Muscle of back (tissue), 13 donors: ENCODE data around the gene LRRC34. TPM values are rescaled to one million over a fixed set of nuclear protein-coding genes. Genes with fewer than 3 reads are reported as not detected.

Experiments used
- DNase-seq, 3 donors: peaks; one replicate each; pipeline versions ENCODE4 v3.0.0 to v3.0.0-alpha.2; 2013
- long read RNA-seq, 9 donors: transcript quantifications; one replicate each; lab custom pipeline, GENCODE V29; 2026
- polyA plus RNA-seq, 10 donors: library from polyadenylated mRNA; unstranded; fragments of 120-200 nt; gene quantifications; one replicate each; pipeline ENCODE4 v1.2.1, GENCODE V29; 2013; ENCODE audit not compliant: insufficient read length in 10 of 10

Gene LRRC34, protein sequence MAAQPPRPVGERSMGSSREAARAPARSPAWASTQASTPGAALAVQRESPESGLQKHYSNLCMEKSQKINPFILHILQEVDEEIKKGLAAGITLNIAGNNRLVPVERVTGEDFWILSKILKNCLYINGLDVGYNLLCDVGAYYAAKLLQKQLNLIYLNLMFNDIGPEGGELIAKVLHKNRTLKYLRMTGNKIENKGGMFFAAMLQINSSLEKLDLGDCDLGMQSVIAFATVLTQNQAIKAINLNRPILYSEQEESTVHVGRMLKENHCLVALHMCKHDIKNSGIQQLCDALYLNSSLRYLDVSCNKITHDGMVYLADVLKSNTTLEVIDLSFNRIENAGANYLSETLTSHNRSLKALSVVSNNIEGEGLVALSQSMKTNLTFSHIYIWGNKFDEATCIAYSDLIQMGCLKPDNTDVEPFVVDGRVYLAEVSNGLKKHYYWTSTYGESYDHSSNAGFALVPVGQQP
- 10 to 100 TPM in 1 of 10 donors, 1 to 10 TPM in 9; 3.2 to 10.6 (median 4.3) TPM for polyA plus RNA-seq
- long read RNA-seq, donor 1 = 0 reads
- long read RNA-seq, donor 2 = 0 reads
- long read RNA-seq, donor 3 = 0 reads
- long read RNA-seq, donor 4, partial matches to known transcripts = 0 of 2 reads
- long read RNA-seq, donor 4, other reads (novel, unspliced or antisense) = 0 of 2 reads
- long read RNA-seq, donor 5, partial matches to known transcripts = 0 of 1 reads
- long read RNA-seq, donor 5, other reads (novel, unspliced or antisense) = 0 of 1 reads
- long read RNA-seq, donor 6, partial matches to known transcripts = 0 of 1 reads
- long read RNA-seq, donor 6, other reads (novel, unspliced or antisense) = 0 of 1 reads
- long read RNA-seq, donor 7 = 0 reads
- long read RNA-seq, donor 8 = 0 reads
- long read RNA-seq, donor 9 = 0 reads

DNA sequence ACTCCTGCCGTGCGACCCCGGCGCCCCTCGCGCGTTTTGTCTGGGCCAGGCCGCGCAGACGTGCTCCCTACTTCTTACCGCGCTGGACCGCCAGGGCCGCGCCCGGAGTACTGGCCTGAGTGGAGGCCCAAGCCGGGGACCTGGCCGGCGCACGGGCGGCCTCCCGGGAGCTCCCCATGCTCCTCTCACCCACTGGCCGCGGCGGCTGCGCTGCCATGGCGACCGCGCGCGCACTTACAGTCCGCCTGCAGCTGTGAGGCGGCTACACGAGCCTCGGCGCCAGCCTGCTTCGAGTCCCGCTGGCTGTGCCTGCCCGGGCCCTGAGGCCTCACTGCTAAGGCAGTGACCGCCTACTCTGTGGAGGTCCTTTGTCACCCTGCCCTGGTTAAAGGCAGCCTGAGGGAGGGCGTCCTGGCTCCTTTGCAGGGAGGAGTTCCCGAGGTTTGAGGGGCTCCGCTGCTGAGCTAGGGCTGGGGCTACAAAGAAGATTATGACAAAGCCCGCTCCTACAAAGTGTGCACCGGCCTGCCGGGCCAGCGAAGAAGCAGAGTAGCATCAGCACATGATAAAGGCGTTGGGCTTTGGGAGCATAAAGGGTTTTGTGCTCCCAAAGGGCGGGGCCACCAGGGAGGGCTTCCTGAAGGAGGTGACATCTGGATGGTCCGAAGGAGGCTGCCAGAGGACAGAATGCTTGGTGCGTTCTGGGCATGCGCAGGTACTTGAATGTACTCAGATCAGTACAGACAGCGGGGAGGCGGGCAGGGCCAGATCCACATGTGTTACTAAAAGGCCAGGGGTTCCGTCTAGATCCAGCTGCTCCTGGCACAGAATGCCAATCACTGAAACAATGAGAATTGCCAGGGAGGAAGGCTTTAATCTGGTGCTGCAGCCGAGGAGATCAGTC lies at the start of gene LRRC34, which contains the start of gene LRRIQ4:
LRRC34 (minus strand) TSS at position 573 of the 904 bp plus-strand sequence; CDS start at position 217, 356 bp downstream.
LRRIQ4 (plus strand) TSS at position 539 of the 904 bp plus-strand sequence. CDS start 9,052 bp downstream, outside the sequence.
- peak; percentile 68 to 93 (median 71) for DNase-seq

DNA sequence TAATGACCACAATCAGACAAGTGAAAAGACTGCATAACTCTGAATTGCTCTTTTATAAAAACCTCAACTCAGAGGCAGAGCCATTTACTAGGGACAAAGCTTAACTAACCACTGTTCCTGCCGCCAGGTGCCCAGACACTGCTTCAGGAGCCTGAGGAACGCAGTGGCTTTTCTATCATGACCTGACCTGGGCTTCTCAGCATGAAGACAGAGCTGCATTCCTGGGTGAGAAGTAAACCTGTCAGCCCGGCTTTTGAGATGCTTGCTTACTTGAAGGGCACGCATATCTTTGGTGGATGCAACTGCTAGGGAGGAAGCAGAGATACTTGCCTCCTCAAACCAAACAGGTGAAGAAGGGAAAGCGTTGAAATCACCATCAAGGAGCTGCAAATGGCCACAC lies 49.2 kb upstream of the LRRC34 start:
- no peak for DNase-seq

DNA sequence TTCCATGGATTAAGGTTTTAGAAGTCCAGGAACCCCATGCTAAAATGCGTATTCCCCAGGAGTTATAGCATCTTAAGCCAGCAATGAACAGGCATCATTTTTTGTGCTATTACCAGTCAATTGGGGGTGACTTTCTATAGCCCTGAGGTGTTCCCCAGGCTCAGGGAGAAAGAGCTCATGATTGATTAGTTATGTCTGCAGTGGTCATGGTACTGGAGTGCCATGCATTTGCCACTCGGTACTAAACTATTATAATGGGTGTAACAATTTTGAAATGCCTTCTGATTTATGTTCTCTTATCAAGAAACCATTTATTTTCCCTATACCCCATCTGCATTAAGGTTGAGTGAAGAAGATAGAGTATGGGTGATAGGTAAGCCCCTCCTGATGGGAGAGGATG lies 45.1 kb upstream of the LRRC34 start:
- no peak for DNase-seq

DNA sequence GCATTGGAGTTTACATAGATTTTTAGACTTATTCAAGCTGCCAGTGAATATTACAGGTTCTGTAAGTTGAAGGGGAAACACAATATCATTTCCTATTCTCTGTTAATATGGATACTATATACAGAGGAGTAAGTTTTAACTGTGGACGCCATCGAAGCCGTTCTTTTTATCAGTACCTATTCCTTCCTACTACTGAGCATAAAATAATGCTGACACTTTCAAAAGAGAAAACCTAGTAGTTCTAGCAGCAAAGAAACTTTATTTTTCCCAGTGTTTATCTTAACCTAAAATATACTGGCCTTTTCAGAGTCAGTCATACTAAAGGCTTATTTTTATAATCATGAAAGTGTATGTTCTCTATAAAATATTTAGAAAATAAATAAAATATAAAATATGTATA lies 42.8 kb upstream of the LRRC34 start:
- no peak for DNase-seq

DNA sequence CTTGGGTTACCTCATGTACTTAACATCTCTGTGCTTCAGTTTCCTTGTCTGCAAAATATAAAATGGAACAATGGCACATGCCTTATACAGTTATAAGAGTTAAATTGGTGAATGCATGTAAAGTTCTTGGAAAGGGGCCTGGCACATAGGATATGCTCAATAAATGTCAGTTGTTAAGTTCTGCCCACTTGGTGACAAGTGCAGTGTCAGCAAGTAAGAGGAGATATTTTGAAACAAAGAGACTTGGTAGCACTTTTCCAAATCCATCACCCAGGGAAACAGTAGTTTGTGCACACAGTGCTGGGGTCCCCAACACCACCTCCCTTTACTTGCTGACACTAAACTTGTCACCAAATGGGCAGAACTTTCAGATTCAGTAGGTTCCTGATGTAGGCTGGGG lies 37.9 kb upstream of the LRRC34 start:
- no peak for DNase-seq

DNA sequence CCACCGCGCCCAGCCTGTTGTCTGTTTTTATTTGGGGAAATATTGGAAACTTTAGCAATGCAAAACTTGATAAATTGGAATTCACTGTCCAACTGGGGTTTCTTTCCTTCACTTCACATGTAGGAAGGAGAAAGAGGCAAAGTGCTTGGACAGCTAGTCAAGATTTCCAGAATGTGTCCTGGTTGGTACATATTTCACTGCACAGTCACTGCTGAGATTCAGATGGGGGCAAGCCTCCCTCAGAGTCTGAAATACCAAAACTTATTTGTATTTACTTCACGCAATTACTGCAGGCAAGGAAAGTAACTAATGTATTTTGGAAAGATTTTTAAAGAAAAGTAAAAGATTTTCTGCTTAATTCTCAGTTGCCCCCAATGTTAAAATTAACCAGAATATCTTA lies 36.0 kb upstream of the LRRC34 start:
- no peak for DNase-seq

DNA sequence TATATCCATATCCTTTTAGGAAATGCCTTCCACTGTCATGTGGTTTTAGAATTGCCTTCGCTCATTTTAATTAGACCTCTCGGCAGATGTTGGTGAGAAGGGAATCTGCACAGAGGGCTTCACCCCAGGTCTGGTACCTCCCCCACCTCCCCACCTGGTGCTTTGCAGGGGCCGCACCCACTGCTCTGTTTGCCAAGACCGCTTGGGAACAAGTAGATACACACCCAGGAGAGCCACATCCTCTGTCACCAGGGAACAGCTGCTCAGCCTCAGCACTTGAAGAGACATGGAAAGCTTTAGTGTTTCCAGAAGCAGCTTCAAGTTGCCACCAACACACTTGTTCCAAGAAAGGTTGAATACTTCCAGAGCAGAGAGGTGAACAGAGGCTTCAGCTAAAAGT lies 35.2 kb upstream of the LRRC34 start:
- no peak for DNase-seq

DNA sequence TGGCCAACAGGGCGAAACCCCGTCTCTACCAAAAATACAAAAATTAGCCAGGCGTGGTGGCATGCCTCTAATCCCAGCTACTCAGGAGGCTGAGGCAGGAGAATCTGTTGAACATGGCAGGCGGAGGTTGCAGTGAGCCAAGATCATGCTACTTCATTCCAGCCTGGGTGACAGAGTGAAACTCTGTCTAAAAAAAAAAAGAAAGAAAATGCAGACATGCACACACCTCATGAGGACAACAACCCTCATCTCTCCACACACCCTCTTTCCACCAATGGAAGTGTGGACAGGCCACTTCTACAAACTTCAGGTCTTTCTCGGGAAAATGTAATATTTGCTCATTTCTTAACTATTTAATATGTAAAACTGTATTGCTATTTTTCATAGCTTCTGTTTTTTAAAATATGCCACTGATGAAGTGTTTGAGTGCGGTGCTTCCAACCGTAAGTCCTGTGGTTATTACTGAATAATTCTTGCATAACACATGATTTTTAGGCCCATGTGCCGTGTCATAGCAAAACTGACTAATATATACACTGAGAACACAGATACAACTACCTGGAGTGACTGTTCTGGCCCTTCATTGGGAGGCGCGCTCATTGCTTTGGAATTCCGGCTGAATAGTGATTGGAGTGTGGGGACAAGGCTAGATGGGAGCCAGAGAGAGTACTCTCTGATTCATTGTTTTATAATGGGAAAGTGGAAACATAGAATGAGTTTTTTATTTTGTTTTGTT lies 33.9 kb upstream of the LRRC34 start:
- peak in 1 of 3 donors; percentile 73 for DNase-seq

DNA sequence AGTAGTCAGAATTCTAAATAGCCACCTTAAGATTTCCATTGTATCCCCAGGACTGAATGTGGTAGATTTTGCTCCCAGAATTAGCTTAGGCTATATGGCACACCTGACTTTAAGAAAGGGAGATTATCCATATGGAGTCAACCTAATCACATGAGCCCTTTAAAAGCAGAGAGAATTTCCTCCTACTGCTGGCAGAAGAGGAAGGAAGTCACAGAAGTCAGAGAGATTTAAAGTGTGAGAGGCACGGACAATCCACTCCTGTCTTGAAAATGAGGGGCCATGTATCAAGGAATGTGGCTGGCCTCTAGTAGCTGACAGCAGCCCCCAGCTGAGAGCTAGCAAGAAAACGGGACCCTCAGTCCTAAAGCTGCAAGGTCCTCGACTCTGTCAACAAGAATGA lies 30.3 kb upstream of the LRRC34 start:
- DNase-seq = no peak

DNA sequence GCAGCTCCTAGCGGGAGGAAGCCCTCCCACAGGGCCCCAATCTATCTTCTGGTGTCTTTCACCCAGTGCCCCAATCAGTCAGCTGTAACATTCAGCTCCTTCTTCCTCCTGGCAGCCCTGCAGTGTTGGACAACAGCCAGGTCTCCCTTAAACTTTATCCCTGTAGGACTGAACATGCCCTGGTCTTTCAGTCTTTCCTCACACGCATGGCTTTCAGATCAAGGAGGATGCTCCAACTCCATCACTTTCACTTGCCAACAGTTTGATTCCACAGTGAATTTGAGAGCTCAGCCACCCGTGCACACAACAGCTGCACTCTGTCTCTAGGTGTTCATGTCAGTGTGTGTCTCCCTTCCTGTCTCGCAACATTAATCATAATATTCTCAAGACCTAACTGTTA lies 28.5 kb upstream of the LRRC34 start:
- no peak for DNase-seq

DNA sequence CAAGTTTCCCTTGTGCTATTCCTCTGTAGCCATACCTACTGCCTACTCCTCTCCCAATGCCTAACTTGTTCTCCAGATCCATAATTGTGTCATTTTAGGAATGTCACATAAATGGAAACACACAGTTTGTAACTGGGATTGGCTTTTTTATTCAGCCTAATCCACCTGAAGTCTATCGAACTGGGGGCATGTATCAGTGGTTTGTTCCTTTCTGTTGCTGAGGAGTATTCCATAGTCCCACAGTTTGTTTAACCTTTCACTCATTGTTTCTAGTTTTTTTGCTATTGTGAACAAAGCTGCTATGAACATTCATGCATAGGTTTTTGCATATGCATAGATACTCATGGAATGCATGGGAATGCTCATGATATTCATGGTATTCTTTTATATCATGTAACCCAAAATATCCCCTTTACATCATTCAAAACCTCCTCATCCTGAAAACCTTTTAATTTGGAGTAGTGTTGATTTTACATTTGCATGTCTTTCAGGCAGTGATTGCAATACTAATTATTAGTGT lies 25.9 kb upstream of the LRRC34 start:
- DNase-seq = no peak

DNA sequence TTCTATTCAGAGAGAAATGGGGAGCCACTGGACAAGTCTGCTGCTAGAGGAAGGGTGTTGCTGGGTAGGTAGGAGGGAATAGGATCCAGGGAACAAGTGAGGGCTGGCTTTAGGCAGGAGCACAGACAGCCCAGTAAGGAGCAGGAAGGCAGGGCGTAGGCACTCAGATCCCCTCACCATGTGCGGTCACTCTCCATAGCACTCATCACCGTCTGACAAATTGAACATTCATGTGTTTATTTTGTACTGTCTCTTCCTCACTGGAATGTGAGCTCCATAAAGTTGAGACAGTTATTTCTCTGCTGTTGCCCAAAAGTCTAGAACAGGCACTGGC lies 24.2 kb upstream of the LRRC34 start:
- DNase-seq = no peak

DNA sequence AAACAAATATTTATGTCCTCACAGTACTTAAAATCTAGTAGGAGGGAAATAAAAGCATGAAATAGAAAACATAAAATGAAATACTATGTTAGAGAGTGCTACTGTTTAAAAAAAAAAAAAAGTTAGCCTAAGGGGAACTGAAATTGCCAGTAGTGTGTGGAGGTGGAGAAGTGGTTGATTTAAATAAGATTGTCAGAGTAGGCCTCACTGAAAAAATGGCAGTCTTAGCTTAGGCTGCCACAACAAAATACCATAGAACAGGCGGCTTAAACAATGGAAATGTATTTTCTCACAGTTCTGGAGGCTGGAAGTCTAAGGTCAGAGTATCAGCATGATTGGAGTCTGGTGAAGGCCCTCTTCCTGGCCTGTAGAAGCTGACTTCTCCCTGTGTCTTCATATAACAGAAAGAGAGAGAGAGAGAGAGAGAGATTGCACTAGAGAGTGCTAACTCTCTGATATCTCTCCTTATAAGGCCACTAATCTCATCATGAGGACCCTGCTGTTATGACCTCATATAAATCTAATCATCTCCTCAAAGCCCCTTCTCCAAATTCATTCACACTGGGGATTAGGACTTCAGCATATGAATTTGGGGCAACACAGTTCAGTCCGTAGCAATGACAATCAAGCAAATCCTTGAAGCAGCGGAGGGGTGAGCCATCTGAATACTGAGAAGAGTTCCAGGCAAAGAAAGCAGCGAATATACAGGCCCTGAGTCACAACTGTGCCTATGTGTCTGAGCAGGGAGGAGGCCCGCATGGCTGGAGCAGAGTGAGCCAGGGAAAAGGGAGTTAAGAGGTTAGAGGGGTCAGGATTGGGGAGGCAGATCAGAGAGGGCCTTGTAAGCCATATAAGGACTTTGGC lies 23.6 kb upstream of the LRRC34 start:
- DNase-seq = no peak

DNA sequence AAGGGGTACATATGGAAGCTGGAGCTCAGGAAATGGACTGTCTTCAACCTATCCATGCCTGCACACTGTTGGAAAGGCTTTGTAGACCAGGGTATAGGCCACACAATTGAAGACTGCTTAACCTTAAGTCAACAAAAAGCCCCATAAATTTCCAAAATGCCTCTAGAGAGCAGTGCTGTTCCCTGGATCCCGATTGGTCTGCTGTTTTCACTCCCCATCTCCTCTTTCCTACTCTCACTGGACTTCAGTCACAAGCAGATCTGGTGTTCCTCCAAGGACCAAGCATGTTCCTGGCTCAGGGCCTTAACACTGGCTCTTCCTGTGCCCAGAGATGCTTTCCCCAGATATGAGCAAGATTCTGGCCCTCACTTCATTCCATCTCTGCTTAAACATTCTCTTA lies 22.8 kb upstream of the LRRC34 start:
- DNase-seq = no peak

DNA sequence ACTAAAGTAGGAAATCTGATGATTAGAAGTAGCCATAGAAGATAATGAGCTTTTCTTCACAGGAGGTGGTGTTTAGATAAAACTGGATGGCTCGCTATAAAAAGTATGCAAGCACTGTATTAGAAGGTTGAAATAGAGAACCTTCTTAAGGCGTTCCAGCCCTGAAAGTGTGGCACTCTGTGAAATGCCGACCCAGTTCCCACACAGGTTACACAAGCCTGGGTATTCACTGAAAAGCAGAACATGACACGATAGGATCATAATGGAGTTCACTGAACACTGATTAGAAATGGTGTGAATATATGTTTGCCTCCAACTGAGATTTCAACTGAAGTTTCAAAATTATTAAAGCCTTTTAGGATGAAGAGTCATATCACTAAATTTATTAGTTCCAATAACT lies 15.0 kb upstream of the LRRC34 start:
- DNase-seq = no peak

DNA sequence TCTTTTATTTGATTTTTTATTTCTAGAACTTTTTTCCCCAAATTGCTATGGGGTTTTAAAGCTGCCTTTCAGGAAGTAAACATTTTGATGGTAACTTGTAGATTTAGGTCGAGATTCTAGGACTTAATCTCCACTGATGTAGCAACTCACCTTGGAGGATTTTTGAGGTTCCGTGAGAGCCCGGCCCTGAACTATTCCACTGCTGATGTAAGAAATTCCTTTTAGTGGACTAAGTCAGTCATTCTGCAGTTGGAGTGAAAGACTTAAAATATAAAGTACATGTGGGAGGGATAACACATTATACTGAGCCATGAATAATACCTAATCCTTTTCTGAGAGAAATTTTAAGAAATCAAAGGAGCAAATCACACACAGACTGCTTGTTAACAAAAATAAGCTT lies 12.6 kb upstream of the LRRC34 start:
- no peak for DNase-seq

DNA sequence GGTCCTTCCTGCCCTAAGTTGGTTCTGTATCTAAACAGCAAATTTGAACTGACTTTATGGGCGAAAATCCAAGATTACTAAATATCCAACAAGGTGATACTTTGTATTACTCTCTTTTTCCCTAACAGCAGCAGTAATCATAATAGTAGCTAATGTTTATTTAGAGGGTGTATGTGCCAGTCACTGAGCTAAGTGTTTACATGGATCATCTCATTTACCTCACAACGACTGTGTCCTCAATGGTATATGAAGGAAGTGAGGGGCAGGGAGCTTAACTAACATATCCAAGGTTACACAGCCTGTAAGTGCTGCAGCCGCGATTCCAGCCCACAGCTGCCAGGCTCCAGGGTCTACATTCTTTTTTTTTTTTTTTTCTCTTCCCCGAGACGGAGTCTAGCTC lies 10.3 kb upstream of the LRRC34 start:
- no peak for DNase-seq

DNA sequence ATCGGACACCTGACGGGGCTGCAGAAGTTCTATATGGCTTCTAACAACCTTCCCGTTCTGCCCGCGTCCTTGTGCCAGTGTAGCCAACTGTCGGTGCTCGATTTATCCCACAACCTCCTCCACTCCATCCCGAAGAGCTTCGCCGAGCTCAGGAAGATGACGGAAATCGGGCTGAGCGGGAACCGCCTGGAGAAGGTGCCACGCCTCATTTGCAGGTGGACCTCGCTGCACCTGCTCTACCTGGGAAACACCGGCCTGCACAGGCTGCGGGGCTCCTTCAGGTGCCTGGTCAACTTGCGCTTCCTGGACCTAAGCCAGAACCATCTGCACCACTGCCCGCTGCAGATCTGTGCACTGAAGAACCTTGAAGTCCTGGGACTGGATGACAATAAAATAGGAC lies 9.8 kb upstream of the LRRC34 start:
- DNase-seq = no peak

DNA sequence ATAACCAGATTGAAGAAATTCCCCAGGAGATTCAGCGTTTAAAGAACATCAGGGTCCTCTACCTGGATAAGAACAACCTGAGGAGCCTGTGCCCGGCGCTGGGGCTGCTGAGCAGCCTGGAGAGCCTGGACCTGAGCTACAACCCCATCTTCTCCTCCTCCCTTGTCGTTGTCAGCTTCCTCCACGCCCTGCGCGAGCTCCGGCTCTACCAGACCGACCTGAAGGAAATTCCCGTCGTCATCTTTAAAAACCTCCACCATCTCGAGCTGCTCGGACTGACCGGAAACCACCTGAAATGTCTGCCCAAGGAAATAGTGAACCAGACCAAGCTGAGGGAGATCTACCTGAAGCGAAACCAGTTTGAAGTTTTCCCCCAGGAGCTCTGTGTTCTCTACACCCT lies 9.4 kb upstream of the LRRC34 start:
- DNase-seq = no peak

DNA sequence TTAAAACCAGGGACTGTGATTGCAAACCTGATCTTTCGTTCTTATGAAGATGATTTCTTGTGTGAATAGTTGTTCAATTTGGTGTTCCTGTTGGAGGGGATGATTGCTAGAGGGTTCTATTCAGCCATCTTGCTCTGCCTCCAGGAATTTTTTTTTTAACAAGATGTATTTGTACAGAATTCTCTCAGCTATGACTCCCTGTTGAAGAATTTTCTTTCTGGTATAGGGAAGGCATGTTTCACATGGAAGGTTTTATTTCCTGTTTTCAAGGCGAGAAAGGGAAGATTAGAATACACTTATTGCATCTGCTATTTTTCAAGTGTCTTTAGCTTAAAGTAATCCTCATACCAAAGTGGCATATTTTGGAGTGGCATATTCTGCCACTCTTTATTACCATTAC lies 5.6 kb upstream of the LRRC34 start:
- DNase-seq = peak in 1 of 3 donors; percentile 11
